IPS DF 4.7 (cell line): Measurements from ENCODE around the gene SGF29.
"Not testable (repeated sequence)": the region's sequence is repeated elsewhere in the genome, so short reads cannot be mapped to it uniquely, and the experiment has no call there.

ENCODE experiments used
- DNase-seq: peaks from one replicate; pipeline ENCODE4 v3.0.0-alpha.2; 2013; ENCODE audit warnings: low spot score; ENCODE audit errors: extremely low read depth

The SGF29 gene

DNA sequence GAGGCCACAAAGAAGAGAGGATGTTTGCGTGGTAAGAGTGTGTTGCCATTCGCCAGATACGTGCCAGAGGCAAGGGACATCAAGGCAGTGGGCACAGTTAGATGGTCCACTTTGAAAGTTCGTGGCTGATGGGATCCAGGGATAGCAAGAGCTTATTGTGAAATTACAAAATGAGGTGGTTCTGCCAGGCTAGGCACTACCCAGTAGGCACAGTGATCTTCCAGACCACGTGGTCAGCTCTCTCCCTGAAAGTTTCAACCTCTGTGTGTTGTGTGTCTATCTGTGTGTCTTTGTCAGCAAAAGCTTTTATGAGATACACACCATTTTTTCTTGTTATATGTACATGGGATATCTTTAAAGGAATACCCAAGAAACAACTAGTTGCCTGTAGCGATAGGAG is 9.5 kb downstream of the SGF29 start:
- no peak for DNase-seq

GRCh38 chr16:28566233-28566925 is 12.7 kb downstream of the SGF29 start:
- DNase-seq: not testable (repeated sequence)

DNA sequence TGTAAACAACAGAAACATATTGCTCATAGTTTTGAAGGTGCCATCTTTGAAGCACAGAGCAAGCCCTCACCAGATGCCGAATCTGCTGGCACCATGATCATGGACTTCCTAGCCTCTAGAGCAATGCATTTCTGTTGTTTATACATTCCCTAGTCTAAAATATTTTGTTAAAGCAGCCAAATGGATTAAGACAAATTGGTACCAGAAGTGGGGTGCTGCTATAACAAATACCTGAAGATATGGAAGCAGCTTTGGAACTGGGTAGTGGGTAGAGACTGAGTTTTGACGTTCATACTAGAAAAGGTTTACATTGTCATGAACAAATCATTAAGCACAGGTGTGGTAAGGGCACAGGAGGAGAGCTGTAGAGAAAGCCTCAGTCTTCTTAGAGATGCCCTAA is 13.6 kb downstream of the SGF29 start:
- DNase-seq: no peak

DNA sequence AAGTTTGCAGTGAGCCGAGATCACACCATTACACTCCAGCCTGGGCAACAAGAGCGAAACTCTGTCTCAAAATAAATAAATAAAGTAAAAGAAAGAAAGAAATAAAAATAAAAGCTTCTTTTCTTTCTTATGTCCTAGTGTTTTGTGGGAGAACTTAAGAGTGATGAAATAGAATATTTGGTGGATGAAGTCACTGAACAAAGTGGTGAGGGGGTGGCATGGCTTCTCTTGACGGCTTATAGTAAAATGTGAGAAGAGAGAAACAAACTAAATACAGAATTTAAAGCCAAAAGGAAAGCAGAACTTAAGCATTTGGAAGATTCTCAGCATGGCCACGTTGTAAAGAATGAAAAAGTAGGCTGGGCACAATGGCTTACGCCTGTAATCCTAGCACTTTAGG is 15.3 kb downstream of the SGF29 start:
- DNase-seq: no peak

DNA sequence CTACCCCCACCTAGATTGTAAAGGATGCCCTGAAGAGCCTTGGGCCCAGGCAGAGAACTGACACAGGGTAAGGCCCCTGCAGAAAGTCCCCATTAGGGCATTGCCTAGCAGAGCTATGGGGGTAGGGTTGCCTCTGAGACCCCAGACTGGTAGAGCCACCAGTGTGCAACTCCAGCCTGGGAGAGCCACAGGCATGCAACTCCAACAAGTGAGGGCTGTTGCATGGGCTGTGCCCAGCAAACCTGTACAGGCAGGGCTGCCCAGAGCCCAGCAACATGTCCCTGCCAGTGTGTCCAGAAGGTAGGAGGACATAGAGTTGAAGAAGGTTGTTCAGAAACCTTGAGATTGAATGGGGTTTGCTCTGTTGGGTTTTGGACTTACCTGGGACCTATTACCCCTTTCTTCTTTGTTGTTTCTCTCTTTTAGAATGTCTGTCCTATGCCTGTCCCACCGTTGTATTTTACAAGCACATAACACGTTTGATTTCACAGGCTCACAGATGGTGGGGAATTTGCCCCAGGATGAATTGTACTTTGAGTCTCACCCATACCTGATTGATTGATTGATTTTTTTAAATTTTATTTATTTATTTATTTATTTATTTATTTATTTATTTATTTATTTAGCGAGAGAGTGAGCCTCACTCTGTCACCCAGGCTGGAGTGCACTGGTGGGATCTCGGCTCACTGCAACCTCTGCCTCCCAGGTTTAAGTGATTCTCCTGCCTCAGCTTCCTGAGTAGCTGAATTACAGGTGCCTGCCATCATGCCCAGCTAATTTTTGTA is 16.4 kb downstream of the SGF29 start:
- no peak for DNase-seq

- no peak for DNase-seq
These were observed 19.2 kb downstream of the SGF29 start for GRCh38 chr16:28572696-28573510.

- no peak for DNase-seq
These were observed 20.3 kb downstream of the SGF29 start for GRCh38 chr16:28573738-28574718.

GRCh38 chr16:28574925-28575324 is 21.2 kb downstream of the SGF29 start:
- DNase-seq: no peak

DNA sequence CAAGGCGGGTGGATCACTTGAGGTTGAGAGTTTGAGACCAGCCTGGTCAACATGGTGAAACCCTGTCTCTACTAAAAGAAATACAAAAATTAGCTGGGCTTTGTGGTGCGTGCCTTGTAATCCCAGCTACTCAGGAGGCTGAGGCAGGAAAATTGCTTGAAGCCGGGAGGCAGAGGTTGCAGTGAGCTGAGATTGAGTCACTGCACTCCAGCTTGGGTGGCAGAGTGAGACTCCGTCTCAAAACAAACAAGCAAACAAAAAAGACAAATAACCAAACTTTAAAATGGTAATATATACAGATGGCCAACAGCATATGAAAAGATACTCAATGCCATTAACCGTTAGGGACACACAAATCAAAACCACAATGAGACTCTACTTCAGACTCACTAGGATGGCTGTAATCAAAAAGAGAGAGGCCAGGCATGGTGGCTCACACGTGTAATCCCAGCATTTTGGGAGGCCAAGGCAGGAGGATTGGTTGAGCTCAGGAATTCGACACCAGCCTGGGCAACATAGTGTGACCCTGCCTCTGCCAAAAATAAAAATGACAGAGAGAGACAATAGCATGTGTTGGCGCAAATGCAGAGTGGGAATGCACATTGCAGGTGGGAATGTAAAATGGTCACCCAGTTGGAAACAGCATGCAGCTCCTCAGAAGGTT is 21.9 kb downstream of the SGF29 start:
- no peak for DNase-seq

DNA sequence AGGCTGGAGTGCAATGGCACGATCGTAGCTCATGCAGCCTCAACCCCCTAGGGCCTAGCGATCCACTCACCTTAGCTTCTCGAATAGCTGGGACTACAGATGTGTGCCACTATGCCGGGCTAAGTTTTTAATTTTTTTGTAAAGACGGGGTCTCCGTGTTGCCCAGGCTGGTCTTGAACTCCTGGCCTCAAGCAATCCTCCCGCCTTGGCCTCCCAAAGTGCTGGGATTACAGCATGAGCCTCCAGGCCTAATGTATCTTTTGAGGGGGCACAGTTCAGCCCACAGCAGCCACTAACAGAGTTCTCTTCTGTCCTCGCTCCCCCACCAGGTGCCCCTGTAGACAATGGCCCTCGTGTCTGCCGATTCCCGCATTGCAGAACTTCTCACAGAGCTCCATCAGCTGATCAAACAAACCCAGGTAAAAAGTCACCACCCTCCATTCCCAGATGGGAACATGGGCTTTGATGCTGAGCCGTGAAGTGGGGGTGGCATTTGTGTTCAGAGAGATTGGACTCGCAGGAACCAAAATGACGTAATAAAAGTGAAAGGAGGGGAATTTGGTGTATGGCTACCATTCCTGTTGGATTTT is 27.1 kb downstream of the SGF29 start:
- DNase-seq: no peak

DNA sequence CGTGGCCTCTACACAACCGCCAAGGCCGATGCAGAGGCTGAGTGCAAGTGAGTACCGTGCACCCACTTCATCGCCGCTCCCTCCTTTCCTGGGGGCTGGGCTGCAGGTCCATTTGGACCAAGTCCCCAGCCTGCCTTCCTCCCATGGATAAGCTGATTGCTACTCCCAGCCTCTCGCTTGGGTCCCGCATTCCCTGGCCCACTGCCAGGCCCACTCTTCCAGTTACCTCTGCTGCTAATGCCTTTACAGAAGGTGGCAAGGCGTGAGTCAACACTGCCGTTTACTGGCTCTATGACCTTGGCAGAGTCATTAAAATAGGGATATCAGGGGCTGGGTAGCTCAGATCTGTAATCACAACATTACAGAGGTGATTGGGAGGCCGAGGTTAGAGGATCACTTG is 32.0 kb downstream of the SGF29 start:
- no peak for DNase-seq

GRCh38 chr16:28586466-28586865 is 32.7 kb downstream of the SGF29 start:
- no peak for DNase-seq

GRCh38 chr16:28587386-28587785 is 33.7 kb downstream of the SGF29 start:
- no peak for DNase-seq

DNA sequence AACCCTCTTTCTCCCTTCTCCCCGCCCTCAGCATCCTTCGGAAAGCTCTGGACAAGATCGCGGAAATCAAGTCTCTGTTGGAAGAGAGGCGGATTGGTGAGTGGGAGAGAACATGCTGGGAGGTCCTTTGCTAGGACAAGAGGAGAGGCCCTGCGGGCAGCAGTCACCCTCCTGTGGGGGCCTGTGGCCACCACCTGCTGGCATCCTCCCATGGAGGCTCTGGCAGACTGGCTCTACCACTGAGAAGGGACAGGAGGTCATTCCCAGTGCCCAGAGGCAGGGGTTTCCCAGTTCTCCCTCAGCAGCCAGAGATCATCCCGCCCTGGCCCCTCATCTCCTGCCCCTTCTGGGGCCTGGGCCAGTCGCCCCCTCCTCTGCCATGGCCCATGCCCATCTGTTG is 35.3 kb downstream of the SGF29 start:
- DNase-seq: no peak

- no peak for DNase-seq
These were observed 36.2 kb downstream of the SGF29 start for GRCh38 chr16:28589930-28590329.

DNA sequence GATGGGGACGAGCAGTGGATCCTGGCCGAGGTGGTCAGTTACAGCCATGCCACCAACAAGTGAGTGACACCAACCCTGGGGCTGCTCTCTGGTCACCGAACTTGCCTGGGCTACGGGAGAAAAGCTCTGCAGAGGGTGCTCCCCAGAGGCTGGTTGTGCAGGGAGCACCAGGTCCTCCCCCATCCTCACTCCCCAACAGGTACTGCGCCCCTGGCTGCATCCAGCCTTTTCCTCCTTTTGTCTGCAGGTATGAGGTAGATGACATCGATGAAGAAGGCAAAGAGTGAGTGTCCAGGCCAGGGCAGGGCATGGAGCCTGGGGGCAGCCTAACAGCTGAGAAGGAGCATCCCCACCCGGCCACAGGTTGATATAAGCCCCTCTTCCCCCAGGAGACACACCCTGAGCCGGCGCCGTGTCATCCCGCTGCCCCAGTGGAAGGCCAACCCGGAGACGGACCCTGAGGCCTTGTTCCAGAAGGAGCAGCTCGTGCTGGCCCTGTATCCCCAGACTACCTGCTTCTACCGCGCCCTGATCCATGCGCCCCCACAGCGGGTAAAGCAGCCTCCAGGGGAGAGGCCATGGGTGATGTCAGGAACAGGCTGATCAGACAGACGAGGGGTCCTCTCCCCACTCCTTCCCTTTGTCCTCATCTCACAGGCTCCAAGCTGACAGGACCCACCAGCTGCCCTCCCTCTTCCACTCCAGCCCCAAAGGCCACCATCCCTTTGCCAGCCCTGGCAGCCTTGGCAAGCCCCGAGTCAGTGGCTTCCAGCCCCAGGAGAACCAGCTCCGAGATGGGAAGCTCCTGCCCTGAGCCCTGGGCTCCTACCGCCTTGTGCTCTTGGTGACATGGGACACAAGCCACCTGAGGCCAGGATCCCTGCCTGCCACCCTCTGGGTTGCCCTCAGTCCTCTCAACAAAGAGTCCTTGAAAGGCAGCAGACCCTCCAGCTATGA is 36.9 kb downstream of the SGF29 start:
- DNase-seq: no peak

DNA sequence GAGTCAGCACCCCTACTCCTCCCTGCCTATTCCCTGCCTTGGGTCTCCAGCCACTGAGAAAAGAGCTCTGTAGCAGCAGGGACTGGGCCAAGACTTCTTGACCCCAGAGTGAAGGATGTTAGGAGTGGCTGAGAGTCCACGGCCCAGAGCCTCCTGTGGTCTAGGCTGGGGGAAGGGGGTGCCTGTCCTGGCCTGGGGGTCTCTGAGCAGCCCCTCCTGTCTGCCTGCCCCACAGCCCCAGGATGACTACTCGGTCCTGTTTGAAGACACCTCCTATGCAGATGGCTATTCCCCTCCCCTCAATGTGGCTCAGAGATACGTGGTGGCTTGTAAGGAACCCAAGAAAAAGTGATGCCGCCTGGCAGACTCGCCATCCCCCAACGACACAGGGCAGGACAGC is 37.6 kb downstream of the SGF29 start:
- DNase-seq: no peak

DNA sequence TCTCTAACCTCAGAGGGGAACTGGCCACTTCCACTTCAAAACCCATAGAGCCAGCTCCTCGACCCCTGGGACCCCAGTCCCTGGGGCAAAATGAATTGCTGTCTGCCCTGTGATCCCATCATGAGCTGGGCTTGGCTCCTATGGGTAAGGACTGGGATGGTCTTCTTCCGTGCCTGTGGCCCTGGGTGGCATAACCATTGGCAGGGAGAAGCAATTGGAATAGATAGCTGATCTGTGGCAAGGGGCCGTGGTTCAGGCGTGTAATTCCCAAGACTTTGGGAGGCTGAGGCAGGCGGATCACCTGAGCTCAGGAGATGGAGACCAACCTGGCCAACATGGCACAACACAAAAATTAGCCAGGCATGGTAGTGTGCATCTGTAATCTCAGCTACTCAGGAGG is 38.8 kb downstream of the SGF29 start:
- no peak for DNase-seq

- DNase-seq: no peak
These were observed 39.3 kb downstream of the SGF29 start for GRCh38 chr16:28592979-28593553.
